HG02642 (cell line): ENCODE results near the gene PAPPA2.

Source experiments
- ATAC-seq: cut with Tn5 transposase; IDR thresholded peaks from one replicate; pipeline ENCODE4 v1.9.1; 2021; ENCODE audit warnings: mild to moderate bottlenecking; ENCODE audit not compliant: unreplicated experiment, poor library complexity

The PAPPA2 gene

DNA sequence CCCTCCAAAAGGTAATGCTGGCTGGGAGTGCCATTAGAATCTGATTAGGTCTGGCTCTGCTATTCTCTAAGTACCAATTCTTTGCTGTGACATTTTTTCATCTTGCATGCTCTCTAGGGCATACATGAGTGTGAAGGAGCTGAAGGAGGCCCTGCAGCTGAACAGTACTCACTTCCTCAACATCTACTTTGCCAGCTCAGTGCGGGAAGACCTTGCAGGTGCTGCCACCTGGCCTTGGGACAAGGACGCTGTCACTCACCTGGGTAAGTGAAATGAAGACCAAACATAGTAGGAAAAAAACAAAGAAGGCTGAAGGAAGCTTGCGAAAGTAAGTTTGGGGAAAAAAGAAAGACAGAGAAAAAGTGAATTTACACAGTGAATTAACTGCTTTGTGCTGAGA, 207.9 kb downstream of the PAPPA2 start:
- ATAC-seq: no peak

DNA sequence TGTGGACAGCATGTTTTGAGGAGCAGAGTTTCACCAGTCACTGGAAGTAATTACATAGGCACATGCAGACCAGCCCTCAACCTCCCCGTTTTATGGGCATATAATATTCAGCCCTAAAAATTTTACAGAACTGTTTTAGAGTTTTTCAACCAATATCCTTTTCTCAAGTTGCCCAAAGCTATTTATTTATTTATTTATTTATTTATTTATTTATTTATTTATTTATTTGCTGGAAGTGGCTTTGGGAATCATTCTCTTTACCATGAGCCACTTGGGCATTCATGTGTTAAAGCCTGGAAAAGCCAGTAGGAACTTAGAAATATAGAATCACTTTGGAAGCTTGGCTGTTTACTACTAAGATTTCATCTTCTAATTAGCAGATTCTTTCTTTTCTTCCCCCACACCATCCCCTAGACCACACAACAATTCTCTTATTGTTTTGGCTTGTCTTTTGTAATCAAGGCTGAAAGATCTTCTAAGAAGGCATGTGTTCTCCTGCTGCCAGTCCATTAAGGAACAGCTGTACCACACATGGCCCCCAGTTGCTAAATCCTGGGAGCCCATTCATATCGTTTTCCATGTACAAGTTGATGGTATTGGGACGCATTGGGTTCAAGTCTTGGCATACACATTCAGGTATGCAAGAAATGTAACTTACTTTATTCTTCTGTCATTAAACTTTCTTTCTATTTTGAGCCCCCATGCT, 220.0 kb downstream of the PAPPA2 start:
- ATAC-seq: no peak

GRCh38 chr1:176691251-176692228, 228.6 kb downstream of the PAPPA2 start:
- ATAC-seq: peak; percentile 92

GRCh38 chr1:176692431-176692830, 229.5 kb downstream of the PAPPA2 start:
- no peak for ATAC-seq

DNA sequence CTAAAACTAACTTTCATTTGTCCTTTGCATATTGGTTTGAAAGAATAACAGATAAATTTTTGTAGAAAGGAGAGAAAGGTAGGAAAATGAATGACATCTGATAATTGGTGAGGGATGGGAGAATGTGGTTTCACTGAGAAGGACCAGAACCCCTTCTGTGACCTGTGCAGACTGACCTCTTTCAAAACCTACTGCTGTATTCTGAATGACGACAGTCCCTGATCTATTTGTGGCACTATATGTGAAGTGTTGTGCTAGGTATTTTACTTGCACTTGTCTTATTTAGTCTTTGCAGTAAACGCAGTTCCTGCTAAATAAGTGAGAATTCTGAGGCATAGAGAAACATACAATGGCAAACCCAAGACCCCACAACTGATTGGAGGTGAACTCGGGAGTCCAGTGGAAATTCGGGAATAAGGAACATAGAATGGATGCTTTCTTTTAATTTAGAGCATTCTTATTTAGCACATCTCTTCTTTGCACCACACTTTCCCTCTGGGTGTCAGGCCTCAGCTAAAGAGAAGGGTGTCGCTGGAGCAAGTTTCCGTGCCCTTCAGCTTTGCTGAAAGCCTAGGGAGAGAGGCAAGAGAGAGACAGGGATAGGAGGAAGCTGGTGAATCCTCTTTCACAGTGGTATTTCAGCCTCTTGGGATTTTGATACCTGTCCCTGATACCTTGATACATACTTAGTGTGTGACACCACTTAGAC, 230.2 kb downstream of the PAPPA2 start:
- ATAC-seq: no peak

DNA sequence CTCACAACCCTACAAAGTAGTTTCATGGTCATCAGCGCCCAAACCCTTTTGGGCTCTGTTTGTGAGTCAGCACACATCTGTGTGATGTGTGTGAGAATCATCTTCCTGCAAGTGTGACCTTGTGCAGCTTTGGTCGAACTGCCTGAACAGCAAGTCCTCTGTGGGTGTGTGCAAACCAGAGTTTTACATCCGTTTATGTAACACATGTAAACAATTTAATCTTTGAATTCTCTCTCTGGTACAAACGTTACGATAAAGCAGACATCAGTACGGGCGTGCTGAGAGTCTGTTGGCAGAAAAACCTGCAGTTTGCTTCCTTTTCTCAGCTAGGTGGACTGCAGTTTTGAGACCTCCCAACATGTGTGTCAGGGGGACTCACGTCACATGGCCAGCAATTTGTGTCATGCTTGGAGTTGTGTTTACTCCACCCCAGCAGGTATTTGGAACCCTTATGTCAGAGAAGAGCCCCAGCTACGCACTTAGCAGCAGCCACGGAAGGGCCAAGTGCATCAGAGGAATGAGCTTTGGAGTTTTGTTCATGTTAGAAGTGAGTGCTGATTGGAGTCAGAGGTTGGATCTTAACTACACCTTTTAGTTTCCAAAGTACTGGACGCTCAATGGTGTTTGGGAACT, 230.8 kb downstream of the PAPPA2 start:
- no peak for ATAC-seq

DNA sequence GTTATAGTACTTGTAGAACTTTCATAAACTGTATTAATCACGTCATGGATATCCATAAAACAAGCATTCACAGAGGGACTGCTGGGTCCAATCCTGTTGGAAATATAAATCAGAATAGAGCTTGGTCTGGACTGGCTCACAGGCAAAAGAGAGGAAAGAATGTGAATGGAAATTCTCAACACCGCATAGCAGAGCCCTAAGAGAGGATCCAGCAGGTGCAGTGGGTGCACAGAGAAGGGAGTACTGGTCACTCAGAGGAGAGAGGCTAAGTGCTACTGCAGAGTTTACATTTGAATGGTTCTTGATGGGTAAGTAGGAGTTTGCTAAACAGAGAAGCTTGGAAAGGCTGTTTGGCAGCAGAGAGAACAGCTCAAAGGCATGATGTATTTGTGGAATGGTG, 231.7 kb downstream of the PAPPA2 start:
- no peak for ATAC-seq

DNA sequence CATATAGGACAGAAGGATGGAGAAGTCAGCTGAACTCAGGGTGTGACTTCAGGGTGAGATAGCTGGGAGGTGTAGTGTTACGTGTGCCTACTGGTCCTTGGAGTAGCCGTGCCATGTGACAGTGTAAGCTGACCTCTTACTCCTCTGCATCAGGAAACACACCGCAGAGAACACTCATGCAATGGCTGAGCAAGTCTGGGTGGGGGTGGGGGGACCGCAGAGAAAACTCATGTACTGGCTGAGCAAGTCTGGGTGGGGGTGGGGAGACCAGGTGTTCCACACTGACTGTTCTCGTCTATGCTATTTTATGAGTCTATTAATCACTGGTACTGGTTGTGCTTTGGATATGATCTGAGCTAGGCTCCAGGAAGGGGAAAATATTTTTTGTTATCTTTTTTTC, 233.1 kb downstream of the PAPPA2 start:
- no peak for ATAC-seq

DNA sequence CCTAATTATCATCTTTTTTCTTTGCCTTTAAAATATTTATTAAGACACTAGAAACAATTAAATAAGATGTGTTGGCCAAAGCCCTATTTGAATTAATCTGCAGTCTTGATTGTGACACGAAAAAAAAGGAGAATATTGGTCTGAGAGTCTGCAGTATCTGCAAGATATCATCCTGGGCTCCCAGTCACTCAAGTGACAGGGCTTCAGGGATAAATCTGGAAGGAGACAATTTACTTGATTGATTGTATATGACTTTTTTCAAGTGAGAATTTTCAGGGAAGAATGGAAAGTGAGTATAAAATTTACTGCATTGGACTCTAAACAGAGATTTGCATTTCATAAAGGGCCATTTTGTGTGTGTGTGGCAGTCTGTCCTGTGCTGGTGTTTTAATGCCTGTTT, 233.7 kb downstream of the PAPPA2 start:
- ATAC-seq: no peak

DNA sequence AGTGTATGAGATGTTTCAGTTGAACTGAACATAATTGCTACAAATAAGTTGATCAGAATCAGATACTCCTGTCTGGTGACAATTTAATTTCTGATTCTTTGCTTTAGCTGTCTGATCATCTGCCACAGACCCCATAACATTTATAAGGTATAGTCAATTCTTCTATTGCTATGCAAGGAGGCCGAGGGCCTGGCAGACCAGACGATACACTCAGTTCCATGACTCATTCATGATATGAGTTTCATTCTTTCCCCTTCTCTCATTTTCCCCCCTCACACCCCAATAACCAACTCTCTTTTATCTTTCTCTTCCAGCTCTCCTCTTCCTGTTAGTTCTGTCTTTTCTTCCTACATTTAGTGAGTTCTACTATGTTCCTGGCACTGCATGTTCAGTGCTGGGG, 236.8 kb downstream of the PAPPA2 start:
- ATAC-seq: no peak

- no peak for ATAC-seq
Measured at GRCh38 chr1:176701151-176701866, 238.3 kb downstream of the PAPPA2 start.

GRCh38 chr1:176702901-176703300, 239.9 kb downstream of the PAPPA2 start:
- ATAC-seq: no peak

DNA sequence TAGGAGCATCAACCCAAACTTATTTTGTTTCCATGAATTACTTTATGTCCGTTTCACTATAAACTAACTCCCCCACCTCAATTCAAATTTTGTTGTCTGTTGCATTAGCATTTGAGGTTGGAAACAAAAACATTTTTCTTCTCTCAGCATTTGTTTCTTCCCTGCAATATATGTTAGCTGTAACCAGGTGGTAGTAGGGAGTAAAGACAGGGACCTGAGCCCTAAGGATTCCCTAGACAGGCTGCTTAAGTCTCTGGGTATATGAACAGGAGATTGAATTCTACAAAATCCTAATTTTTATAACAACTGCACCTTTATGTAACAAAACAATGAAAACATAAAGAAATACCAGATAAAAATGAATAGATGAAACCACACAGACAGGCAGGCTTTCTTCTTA, 242.6 kb downstream of the PAPPA2 start:
- no peak for ATAC-seq

GRCh38 chr1:176717066-176717750, 254.2 kb downstream of the PAPPA2 start:
- ATAC-seq: no peak

GRCh38 chr1:176719447-176719846, 256.5 kb downstream of the PAPPA2 start:
- ATAC-seq: no peak

GRCh38 chr1:176720838-176721237, 257.9 kb downstream of the PAPPA2 start:
- ATAC-seq: no peak

DNA sequence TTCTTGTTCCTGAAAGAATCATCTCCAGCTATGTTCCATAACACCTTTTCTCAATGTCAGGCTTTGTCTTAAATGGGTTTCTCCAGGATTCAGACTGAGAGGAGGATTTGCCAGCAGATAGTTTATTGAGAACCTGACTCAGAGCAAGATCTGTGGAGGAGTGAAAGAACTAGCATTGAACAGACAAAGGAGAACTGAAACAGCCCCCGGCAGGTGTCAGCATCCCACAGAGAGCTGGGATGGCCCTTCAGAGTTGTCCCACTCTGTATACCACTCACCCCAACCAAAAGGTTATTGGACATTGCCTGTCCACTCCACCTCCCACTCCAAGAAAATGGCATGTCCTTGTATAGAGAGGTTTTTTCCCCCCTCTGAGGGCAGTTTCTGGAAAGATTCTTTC, 270.7 kb downstream of the PAPPA2 start:
- peak; percentile 71 for ATAC-seq

DNA sequence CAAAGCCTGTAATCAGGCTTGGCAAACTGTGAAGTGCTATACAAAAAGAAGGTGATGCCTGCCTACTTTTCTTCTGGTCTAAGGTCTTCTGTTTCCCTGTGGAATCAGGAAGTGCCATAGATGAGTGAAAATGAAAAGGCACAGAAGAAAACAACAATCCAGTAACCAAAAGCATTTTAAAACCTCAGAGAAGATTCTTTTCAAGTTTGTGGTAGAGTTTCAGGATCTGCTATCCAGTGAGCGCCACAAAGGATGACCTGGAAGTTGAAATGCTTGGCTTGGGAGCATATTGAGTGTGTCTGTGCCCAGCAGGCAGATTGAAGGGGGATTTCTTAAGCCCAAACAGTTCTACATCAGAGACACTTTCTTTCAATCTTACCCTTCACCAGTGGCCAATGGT, 272.2 kb downstream of the PAPPA2 start:
- no peak for ATAC-seq

- no peak for ATAC-seq
Measured at GRCh38 chr1:176736015-176736414, 273.0 kb downstream of the PAPPA2 start.
